HepG2 (cell line): ENCODE data around the gene DNPEP. TPM values are rescaled to one million over a fixed set of nuclear protein-coding genes. Genes with fewer than 3 reads are reported as not detected.

Source experiments
- CEBPG ChIP-seq: IDR thresholded peaks from 2 replicates; pipeline ENCODE4 v1.6.1; 2016
- CREBL2 ChIP-seq: sonication (generic); formaldehyde crosslinking; IDR thresholded peaks from 2 replicates; pipeline ENCODE4 v1.8.1; 2023; ENCODE audit warnings: missing genetic modification reagents, mild to moderate bottlenecking, borderline replicate concordance
- FIP1L1 ChIP-seq: fragments of 200-400 bp; formaldehyde crosslinking; IDR thresholded peaks from 2 replicates; pipeline ENCODE4 v1.6.1; 2018; ENCODE audit warnings: low read depth, mild to moderate bottlenecking, low read length, moderate library complexity, borderline replicate concordance; ENCODE audit not compliant: insufficient read depth
- IRX3 ChIP-seq: sonication (generic); formaldehyde crosslinking; IDR thresholded peaks from 2 replicates; pipeline ENCODE4 v1.8.1; 2023; ENCODE audit warnings: mild to moderate bottlenecking, low read depth, missing genetic modification reagents, borderline replicate concordance
- MED13 ChIP-seq: sonication (generic); formaldehyde crosslinking; IDR thresholded peaks from 2 replicates; pipeline ENCODE4 v1.5.0; 2020; ENCODE audit warnings: missing genetic modification reagents
- MEF2D ChIP-seq: sonication (generic); formaldehyde crosslinking; IDR thresholded peaks from 2 replicates; pipeline ENCODE4 v1.5.1; 2020; ENCODE audit warnings: mild to moderate bottlenecking, missing genetic modification reagents
- MTA1 ChIP-seq: sonication (generic); formaldehyde crosslinking; IDR thresholded peaks from 2 replicates; pipeline ENCODE4 v1.4.0; 2020; ENCODE audit warnings: missing genetic modification reagents, mild to moderate bottlenecking, borderline replicate concordance
- MXD4 ChIP-seq: IDR thresholded peaks from 2 replicates; pipeline ENCODE4 v1.6.1; 2016; ENCODE audit warnings: mild to moderate bottlenecking, missing biosample characterization, missing genetic modification reagents
- NCOA2 ChIP-seq: sonication (generic); formaldehyde crosslinking; IDR thresholded peaks from 2 replicates; pipeline ENCODE4 v1.8.0; 2022; ENCODE audit warnings: inconsistent platforms
- NFYC ChIP-seq: IDR thresholded peaks from 2 replicates; pipeline ENCODE4 v1.6.1; 2016; ENCODE audit warnings: missing genetic modification reagents, missing compliant biosample characterization
- PBX3 ChIP-seq: sonication (generic); formaldehyde crosslinking; IDR thresholded peaks from 2 replicates; pipeline ENCODE4 v1.8.1; 2023; ENCODE audit warnings: missing genetic modification reagents, inconsistent platforms, borderline replicate concordance
- POLR2A ChIP-seq, 2 experiments: IDR thresholded peaks; 2 replicates each; pipeline ENCODE4 v1.6.1; 2011; ENCODE audit warnings: low read depth in 2 of 2, low read length in 2 of 2, mild to moderate bottlenecking in 1 of 2, moderate library complexity in 1 of 2; ENCODE audit not compliant: insufficient read depth in 1 of 2
- RBM22 ChIP-seq: fragments of 200-400 bp; formaldehyde crosslinking; optimal IDR thresholded peaks from 2 replicates; pipeline ENCODE3; 2017; ENCODE audit warnings: mild to moderate bottlenecking, low read length, moderate library complexity
- RFX3 ChIP-seq: IDR thresholded peaks from 2 replicates; pipeline ENCODE4 v1.6.1; 2016; ENCODE audit warnings: missing biosample characterization, missing genetic modification reagents
- RNF2 ChIP-seq: fragments of 450-650 bp; conservative IDR thresholded peaks from 2 replicates; pipeline ENCODE4 v1.6.1; 2016; ENCODE audit warnings: low read depth
- RXRB ChIP-seq: IDR thresholded peaks from 2 replicates; pipeline ENCODE4 v1.6.1; 2016; ENCODE audit warnings: borderline replicate concordance, missing genetic modification reagents, missing compliant biosample characterization
- THRA ChIP-seq: sonication (generic); formaldehyde crosslinking; IDR thresholded peaks from 2 replicates; pipeline ENCODE4 v1.4.0; 2020; ENCODE audit warnings: missing genetic modification reagents, borderline replicate concordance
- U2AF2 ChIP-seq: fragments of 200-400 bp; formaldehyde crosslinking; IDR thresholded peaks from 2 replicates; pipeline ENCODE4 v1.6.1; 2017; ENCODE audit warnings: low read depth, mild to moderate bottlenecking, low read length
- ZBTB46 ChIP-seq: sonication (generic); formaldehyde crosslinking; IDR thresholded peaks from 2 replicates; pipeline ENCODE4 v1.4.0; 2020; ENCODE audit warnings: mild to moderate bottlenecking, missing genetic modification reagents, borderline replicate concordance
- ZBTB8A ChIP-seq: sonication (generic); formaldehyde crosslinking; IDR thresholded peaks from 2 replicates; pipeline ENCODE4 v1.4.0; 2020; ENCODE audit warnings: mild to moderate bottlenecking, low read depth, missing genetic modification reagents, borderline replicate concordance
- ZNF264 ChIP-seq: sonication (generic); formaldehyde crosslinking; IDR thresholded peaks from 2 replicates; pipeline ENCODE4 v1.4.0; 2020; ENCODE audit warnings: missing genetic modification reagents
- ZNF329 ChIP-seq: sonication (generic); formaldehyde crosslinking; IDR thresholded peaks from 2 replicates; pipeline ENCODE4 v1.9.0; 2021; ENCODE audit warnings: low read depth, mild to moderate bottlenecking, missing genetic modification reagents
- ZNF331 ChIP-seq: sonication (generic); formaldehyde crosslinking; IDR thresholded peaks from 2 replicates; pipeline ENCODE4 v1.4.0; 2020; ENCODE audit warnings: missing genetic modification reagents
- ZNF567 ChIP-seq: sonication (generic); formaldehyde crosslinking; IDR thresholded peaks from 2 replicates; pipeline ENCODE4 v1.8.1; 2023; ENCODE audit warnings: mild to moderate bottlenecking, missing genetic modification reagents, borderline replicate concordance
- ZNF589 ChIP-seq: sonication (generic); formaldehyde crosslinking; conservative IDR thresholded peaks from 2 replicates; pipeline ENCODE4 v1.8.0; 2022; ENCODE audit warnings: mild to moderate bottlenecking, moderate library complexity, missing genetic modification reagents
- ZNF883 ChIP-seq: sonication (generic); formaldehyde crosslinking; IDR thresholded peaks from 2 replicates; pipeline ENCODE4 v1.5.1; 2020; ENCODE audit warnings: mild to moderate bottlenecking, missing genetic modification reagents; ENCODE audit errors: not compliant biosample characterization
- polyA plus RNA-seq, 8 experiments: library from polyadenylated mRNA; depleted of rRNA in 3 of 8; stranded (reverse) in 7 of 8; unstranded in 1 of 8; fragments of >200 nt; fragmentation: Illumina TruSeq in 4 of 8; extraction: Trizol in 4 of 8; gene quantifications; 2 replicates each; pipeline versions ENCODE4 v1.2.1 to v1.2.3, GENCODE V29; 2011 to 2016; ENCODE audit warnings: low read depth in 4 of 8, missing spikeins in 1 of 8, mixed read lengths in 1 of 8; ENCODE audit not compliant: insufficient read depth in 1 of 8
- total RNA-seq, 5 experiments: library from RNA; depleted of rRNA; stranded (reverse); fragments of >200 nt; fragmentation: Illumina TruSeq; extraction: Trizol; gene quantifications; 2 replicates each; pipeline ENCODE4 v1.2.3, GENCODE V29; 2016; ENCODE audit warnings: low read depth in 1 of 5

The DNPEP gene
- total and polyA plus RNA-seq, 2 of the 13 experiments (the other 11 are each of a cell fraction or from before 2014, with no cell fraction given) = 104 to 109 TPM

GRCh38 chr2:219387306-219388120, at the start of gene DNPEP (continued):
- peak; percentile 41; the same call in 1 of the 2 replicates for TF ChIP-seq THRA (CRISPR knock-in tag)
- no peak for TF ChIP-seq PBX3
- peak; percentile 52 to 82; a peak in 3 of 4 replicates for TF ChIP-seq POLR2A (IDR thresholded peaks at IDR 0.05; ENCODE audit: insufficient read depth in 1 of 2, low read depth in 2 of 2, low read length in 2 of 2)
- TF ChIP-seq NFYC (CRISPR knock-in tag) = no peak
- TF ChIP-seq RBM22 = no peak
- TF ChIP-seq MXD4 (CRISPR knock-in tag) = peak; percentile 72; the same call in 1 of the 2 replicates
- TF ChIP-seq ZBTB46 (CRISPR knock-in tag) = no peak
- TF ChIP-seq ZNF331 = peak; percentile 32; the same call in 1 of the 2 replicates
- no peak for TF ChIP-seq U2AF2
- 0 out of 2 replicates have a peak, but pooled peaks have one; percentile 65 for TF ChIP-seq IRX3 (CRISPR knock-in tag)
- TF ChIP-seq MED13 = no peak
- TF ChIP-seq FIP1L1 = no peak
- TF ChIP-seq MEF2D = no peak
- peak; percentile 24; the same call in 1 of the 2 replicates for TF ChIP-seq MTA1
- TF ChIP-seq CREBL2 (CRISPR knock-in tag) = 0 out of 2 replicates have a peak, but pooled peaks have one; percentile 62
- TF ChIP-seq ZBTB8A (CRISPR knock-in tag) = peak; percentile 100
- TF ChIP-seq ZNF589 (CRISPR knock-in tag) = no peak
- TF ChIP-seq ZNF264 (CRISPR knock-in tag) = no peak
- TF ChIP-seq NCOA2 (CRISPR knock-in tag) = peak; percentile 15; the same call in 1 of the 2 replicates
- TF ChIP-seq ZNF883 (CRISPR knock-in tag) = peak; percentile 93
- TF ChIP-seq RFX3 (CRISPR knock-in tag) = no peak
- no peak for TF ChIP-seq ZNF329 (CRISPR knock-in tag)
- TF ChIP-seq RNF2 = 0 out of 2 replicates have a peak, but pooled peaks have one; percentile 39
- TF ChIP-seq CEBPG = no peak
- peak; percentile 82 for TF ChIP-seq ZNF567 (CRISPR knock-in tag)
- no peak for TF ChIP-seq RXRB (CRISPR knock-in tag)
